HL-60 (cell line): ENCODE data around the gene HCFC1R1.

Experiments used
- DNase-seq, 2 experiments: peaks; one replicate each; pipeline ENCODE4 v3.0.0-alpha.2; 2010 to 2020; ENCODE audit warnings: low read depth in 1 of 2, low spot score in 1 of 2
- H3K27ac ChIP-seq: fragments of 250-450 bp; sonication (Bioruptor Pico); replicated peaks from 2 replicates; pipeline ENCODE4 v1.5.1; 2020; ENCODE audit warnings: mild to moderate bottlenecking, moderate library complexity
- H3K27me3 ChIP-seq: fragments of 250-450 bp; sonication (Bioruptor Pico); 2 replicates; pipeline ENCODE4 v1.5.1; 2021; ENCODE audit warnings: mild to moderate bottlenecking, moderate library complexity; ENCODE audit not compliant: insufficient read depth, poor library complexity, severe bottlenecking
- H3K4me3 ChIP-seq: replicated peaks from 2 replicates; pipeline ENCODE4 v1.5.1; 2011; ENCODE audit warnings: mild to moderate bottlenecking, control low read depth, low read length; ENCODE audit not compliant: insufficient read depth
- CTCF ChIP-seq: IDR thresholded peaks from one replicate; pipeline ENCODE4 v1.5.1; 2011; ENCODE audit warnings: low read length, control low read depth, inconsistent platforms; ENCODE audit not compliant: insufficient read depth
- GABPA ChIP-seq: IDR thresholded peaks from 2 replicates; pipeline ENCODE4 v1.6.1; 2012; ENCODE audit warnings: low read depth
- POLR2AphosphoS5 ChIP-seq: IDR thresholded peaks from 2 replicates; pipeline ENCODE4 v1.6.1; 2012; ENCODE audit warnings: low read depth
- SPI1 ChIP-seq: IDR thresholded peaks from 2 replicates; pipeline ENCODE4 v1.6.1; 2012; ENCODE audit warnings: low read depth, mild to moderate bottlenecking, borderline replicate concordance
- TF ChIP-seq, protein P1 (sequence below): IDR thresholded peaks from 2 replicates; pipeline ENCODE4 v1.6.1; 2012; ENCODE audit warnings: low read depth; ENCODE audit not compliant: insufficient replicate concordance

The HCFC1R1 gene

DNA sequence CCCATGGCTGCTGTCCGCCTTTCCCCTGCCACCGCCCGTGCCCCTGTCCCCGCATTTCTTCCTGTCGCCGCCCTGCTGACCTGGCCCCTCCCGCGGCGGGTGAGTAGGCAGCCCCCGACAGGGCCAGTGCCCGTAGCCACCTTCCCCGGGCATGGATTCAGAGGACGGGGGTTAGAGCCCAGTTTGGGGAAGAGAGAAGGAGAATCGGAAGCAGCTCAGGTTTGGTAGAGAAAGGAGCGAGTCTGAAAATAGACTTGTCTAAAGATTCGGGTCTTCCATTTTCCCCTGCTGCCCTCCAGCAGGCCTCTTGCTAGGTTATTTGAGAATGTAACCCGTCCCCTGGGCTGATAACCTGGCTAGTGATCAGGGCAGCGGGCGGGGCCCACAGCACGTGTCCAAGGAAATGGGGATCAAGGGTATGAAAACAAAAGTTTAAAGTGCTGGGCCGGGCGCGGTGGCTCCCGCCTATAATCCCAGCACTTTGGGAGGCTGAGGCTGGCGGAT lies 18.9 kb downstream of the HCFC1R1 start:
- peak in 1 of 2 experiments; percentile 38 for DNase-seq
- no peaks in the 10 kb centered on the region for H3K27me3 ChIP-seq
- no peak for TF ChIP-seq POLR2AphosphoS5
- TF ChIP-seq CTCF: no peak
- no peak for TF ChIP-seq SPI1
- no peak for TF ChIP-seq GABPA
- TF ChIP-seq, protein P1, sequence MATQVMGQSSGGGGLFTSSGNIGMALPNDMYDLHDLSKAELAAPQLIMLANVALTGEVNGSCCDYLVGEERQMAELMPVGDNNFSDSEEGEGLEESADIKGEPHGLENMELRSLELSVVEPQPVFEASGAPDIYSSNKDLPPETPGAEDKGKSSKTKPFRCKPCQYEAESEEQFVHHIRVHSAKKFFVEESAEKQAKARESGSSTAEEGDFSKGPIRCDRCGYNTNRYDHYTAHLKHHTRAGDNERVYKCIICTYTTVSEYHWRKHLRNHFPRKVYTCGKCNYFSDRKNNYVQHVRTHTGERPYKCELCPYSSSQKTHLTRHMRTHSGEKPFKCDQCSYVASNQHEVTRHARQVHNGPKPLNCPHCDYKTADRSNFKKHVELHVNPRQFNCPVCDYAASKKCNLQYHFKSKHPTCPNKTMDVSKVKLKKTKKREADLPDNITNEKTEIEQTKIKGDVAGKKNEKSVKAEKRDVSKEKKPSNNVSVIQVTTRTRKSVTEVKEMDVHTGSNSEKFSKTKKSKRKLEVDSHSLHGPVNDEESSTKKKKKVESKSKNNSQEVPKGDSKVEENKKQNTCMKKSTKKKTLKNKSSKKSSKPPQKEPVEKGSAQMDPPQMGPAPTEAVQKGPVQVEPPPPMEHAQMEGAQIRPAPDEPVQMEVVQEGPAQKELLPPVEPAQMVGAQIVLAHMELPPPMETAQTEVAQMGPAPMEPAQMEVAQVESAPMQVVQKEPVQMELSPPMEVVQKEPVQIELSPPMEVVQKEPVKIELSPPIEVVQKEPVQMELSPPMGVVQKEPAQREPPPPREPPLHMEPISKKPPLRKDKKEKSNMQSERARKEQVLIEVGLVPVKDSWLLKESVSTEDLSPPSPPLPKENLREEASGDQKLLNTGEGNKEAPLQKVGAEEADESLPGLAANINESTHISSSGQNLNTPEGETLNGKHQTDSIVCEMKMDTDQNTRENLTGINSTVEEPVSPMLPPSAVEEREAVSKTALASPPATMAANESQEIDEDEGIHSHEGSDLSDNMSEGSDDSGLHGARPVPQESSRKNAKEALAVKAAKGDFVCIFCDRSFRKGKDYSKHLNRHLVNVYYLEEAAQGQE: no peak
- H3K4me3 ChIP-seq: peak overlapping the region; percentile 57
- peak overlapping the region; percentile 78 for H3K27ac ChIP-seq

DNA sequence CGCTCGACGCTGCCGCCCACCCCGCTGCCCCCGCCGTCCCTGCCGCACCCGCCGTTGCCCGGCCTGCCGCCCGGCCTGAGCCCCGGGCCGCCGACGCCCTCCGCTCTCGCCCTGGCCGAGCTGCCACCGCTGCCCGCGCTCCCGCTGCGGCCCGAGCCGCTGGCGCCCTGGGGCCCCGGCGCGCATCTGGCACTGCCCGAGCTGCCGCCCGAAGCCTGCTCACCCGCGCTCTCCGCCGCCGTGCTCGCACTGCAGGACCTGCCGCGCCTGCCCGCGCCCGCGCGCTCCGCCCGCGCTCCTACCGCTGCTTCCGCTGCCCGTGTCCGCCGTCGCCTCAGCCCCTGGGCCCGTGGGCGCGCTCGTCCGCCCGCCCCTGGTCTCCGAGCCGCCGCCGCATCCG lies 19.4 kb downstream of the HCFC1R1 start:
- no peak for TF ChIP-seq SPI1
- TF ChIP-seq, protein P1: no peak
- TF ChIP-seq CTCF: no peak
- no peak for TF ChIP-seq GABPA
- no peak for TF ChIP-seq POLR2AphosphoS5
- Histone ChIP-seq H3K4me3 (no peak overlapping the region; the same call in none of the 2 replicates), H3K27ac (no peak overlapping the region), H3K27me3 (no peaks in the 10 kb centered on the region)
- peak in 1 of 2 experiments; percentile 21 for DNase-seq

- DNase-seq: peak; percentile 99 to 100
- no peak overlapping the region for H3K4me3 ChIP-seq
- H3K27ac ChIP-seq: no peak overlapping the region
- TF ChIP-seq CTCF (no peak), SPI1 (no peak), POLR2AphosphoS5 (no peak), GABPA (no peak)
- TF ChIP-seq, protein P1: no peak
- H3K27me3 ChIP-seq: no peaks in the 10 kb centered on the region
Observed at GRCh38 chr16:3003582-3004270, 20.0 kb downstream of the HCFC1R1 start.
